Neural crest cell (in vitro differentiated cells): ENCODE results near the gene SMIM28. TPM values are rescaled to one million over a fixed set of nuclear protein-coding genes. Genes with fewer than 3 reads are reported as not detected.

Experiments
- DNase-seq: peaks from one replicate; pipeline ENCODE4 v3.0.0; 2021; ENCODE audit warnings: low read depth, mixed read lengths, low spot score
- H3K27ac Mint-ChIP-seq: one replicate; pipeline ENCODE4 v1.8.0; 2021; ENCODE audit warnings: mild to moderate bottlenecking, mixed read lengths; ENCODE audit not compliant: unreplicated experiment
- H3K27me3 Mint-ChIP-seq: 2 replicates; pipeline ENCODE4 v1.8.0; 2021; ENCODE audit warnings: low read depth, mild to moderate bottlenecking, mixed read lengths
- H3K36me3 Mint-ChIP-seq: 2 replicates; pipeline ENCODE4 v1.8.0; 2021; ENCODE audit warnings: low read depth, mild to moderate bottlenecking, mixed read lengths
- H3K4me1 Mint-ChIP-seq: 2 replicates; pipeline ENCODE4 v1.8.0; 2021; ENCODE audit warnings: mixed read lengths
- H3K4me3 Mint-ChIP-seq: one replicate; pipeline ENCODE4 v1.8.0; 2021; ENCODE audit warnings: mild to moderate bottlenecking, mixed read lengths
- H3K9me3 Mint-ChIP-seq: 2 replicates; pipeline ENCODE4 v1.8.0; 2021; ENCODE audit warnings: mixed read lengths
- total RNA-seq: library from RNA; stranded (reverse); gene quantifications from 2 replicates; pipeline ENCODE4 v1.2.1, GENCODE V29; 2021
- TF ChIP-seq, protein P1 (sequence below): fragments of 200-600 bp; sonication (generic); conservative IDR thresholded peaks from 2 replicates; pipeline ENCODE4 v1.5.0; 2021; ENCODE audit warnings: antibody characterized with exemption, mild to moderate bottlenecking

SMIM28 gene
- total RNA-seq, 1 donor from 2014 or later = not detected

DNA sequence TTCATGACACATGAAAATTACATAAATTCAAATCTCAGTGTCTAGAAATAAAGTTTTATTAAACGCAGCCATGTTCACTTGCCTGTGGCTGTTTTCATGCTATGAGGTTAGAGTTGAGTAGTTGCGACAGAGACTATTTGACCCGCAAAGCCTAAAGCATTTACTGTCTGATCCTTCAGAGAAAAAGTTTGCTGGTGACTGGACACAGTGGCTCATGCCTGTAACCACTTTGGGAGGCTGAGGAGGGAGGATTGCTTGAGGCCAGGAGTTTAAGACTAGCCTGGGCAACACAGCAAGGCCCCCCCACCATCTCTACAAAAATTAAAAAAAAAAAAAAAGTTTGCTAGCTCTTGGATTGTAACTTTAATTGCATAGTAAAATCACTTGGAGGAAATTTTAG lies 9.2 kb downstream of the SMIM28 start:
- H3K9me3 Mint-ChIP-seq = no peaks in the 10 kb centered on the region
- H3K27me3 Mint-ChIP-seq = no peaks in the 10 kb centered on the region
- no peak for DNase-seq
- TF ChIP-seq, protein P1, sequence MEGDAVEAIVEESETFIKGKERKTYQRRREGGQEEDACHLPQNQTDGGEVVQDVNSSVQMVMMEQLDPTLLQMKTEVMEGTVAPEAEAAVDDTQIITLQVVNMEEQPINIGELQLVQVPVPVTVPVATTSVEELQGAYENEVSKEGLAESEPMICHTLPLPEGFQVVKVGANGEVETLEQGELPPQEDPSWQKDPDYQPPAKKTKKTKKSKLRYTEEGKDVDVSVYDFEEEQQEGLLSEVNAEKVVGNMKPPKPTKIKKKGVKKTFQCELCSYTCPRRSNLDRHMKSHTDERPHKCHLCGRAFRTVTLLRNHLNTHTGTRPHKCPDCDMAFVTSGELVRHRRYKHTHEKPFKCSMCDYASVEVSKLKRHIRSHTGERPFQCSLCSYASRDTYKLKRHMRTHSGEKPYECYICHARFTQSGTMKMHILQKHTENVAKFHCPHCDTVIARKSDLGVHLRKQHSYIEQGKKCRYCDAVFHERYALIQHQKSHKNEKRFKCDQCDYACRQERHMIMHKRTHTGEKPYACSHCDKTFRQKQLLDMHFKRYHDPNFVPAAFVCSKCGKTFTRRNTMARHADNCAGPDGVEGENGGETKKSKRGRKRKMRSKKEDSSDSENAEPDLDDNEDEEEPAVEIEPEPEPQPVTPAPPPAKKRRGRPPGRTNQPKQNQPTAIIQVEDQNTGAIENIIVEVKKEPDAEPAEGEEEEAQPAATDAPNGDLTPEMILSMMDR = no peak
- H3K4me1 Mint-ChIP-seq = no peaks in the 10 kb centered on the region
- no peak overlapping the region for H3K4me3 Mint-ChIP-seq
- no peaks in the 10 kb centered on the region for H3K36me3 Mint-ChIP-seq
- no peak overlapping the region for H3K27ac Mint-ChIP-seq

DNA sequence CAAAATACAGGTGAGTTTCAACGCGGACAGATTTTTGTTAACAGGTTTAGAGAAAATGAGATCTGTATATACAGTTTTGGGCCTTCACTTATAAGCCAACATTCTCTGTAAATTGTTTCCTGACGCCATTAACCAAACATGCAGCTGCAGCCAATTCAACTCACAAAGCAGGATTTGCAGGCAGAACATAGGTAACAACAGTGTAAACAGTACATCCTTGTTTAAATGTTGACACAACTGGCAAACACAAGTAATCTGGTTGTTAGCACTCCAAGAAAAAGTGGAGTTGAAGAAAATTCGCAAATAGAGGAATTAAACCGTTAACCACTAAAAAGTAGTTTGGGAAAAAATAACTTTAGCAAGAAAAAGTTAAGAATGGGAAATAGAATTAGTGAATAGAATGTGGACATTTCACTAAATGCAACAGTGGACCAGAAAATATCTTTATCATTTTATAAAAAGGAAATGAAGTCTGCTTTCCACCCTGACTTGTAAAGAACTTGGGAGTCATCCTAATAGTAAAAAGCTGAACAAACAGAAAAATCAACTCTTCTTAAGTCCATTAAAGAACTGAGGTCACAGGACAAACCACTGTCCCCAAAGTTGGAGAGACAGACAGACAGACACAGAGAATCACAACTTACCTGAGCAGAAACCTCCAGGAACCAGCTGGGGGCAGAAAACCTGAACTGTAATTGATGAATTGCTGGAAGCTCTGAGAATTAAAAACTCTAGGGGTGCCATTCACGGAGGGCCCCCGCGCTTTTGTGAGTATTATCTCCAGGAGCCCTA lies 10.1 kb downstream of the SMIM28 start:
- no peaks in the 10 kb centered on the region for H3K9me3 Mint-ChIP-seq
- H3K4me1 Mint-ChIP-seq = no peaks in the 10 kb centered on the region
- H3K4me3 Mint-ChIP-seq = no peak overlapping the region
- no peaks in the 10 kb centered on the region for H3K27me3 Mint-ChIP-seq
- TF ChIP-seq, protein P1 = no peak
- no peak overlapping the region for H3K27ac Mint-ChIP-seq
- H3K36me3 Mint-ChIP-seq = no peaks in the 10 kb centered on the region
- no peak for DNase-seq

DNA sequence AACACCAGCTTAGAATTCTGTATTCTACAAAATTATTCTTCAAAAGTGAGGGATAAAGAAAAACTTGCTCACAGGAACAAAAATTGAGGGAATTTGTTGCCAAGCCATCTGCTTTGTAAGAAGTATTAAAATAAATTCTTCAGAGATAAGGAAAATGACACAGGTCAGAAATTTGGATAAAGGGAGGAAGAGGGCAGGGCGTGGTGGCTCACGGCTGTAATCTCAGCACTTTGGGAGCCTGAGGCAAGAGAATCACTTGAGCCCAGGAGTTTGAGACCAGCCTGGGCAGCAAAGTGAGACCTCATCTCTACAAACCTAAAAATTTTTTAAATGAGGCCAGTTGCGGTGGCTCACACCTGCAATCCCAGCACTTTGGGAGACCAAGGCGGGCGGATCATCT lies 11.8 kb downstream of the SMIM28 start:
- Mint-ChIP-seq H3K27me3 (no peaks in the 10 kb centered on the region), H3K27ac (no peak overlapping the region), H3K36me3 (no peaks in the 10 kb centered on the region), H3K4me1 (no peaks in the 10 kb centered on the region), H3K9me3 (no peaks in the 10 kb centered on the region), H3K4me3 (no peak overlapping the region)
- DNase-seq = no peak
- TF ChIP-seq, protein P1 = no peak

DNA sequence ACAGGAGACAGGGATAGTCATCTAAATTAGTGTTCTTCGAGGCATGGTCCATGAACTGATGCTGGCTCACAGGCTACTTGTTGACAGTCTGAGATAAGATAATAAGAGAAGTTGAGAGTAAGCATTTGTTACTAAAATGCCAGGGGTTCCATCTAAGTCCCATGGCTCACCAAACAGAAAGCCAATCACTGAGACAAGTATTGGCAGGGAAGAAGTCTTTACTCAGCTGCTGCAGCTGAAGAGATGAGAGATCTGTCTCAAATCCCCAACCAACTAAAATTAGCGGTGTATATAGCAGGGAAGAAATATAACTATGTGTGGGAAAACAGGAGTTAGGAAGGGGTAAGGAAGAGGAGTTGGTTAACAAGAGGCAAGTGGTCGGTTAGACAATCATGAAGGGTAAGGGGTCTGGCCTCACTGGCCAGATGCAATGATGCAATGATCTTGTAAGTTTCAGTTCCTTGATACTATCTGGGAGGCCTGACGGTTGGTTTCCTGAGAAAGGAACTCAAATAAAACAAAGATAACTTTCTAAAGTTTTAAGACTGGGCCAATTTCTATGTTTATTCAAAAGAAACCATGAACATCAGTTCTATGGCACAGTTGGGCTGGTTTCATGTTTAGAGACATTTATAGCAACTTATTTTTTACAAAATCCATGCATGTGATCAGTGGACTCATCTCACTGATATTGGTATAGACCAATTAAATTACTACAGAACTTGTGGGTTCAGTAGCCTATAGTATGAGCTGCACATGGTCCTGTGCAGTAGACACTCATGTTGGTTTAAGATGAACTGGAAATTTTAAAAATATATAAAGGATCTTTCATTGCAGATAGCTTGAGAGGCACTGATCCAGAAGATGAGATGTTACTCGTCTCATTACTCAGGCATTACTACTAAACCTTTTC lies 16.4 kb downstream of the SMIM28 start:
- Mint-ChIP-seq H3K4me1 (no peaks in the 10 kb centered on the region), H3K27ac (no peak overlapping the region), H3K36me3 (no peaks in the 10 kb centered on the region), H3K27me3 (no peaks in the 10 kb centered on the region), H3K9me3 (no peaks in the 10 kb centered on the region), H3K4me3 (no peak overlapping the region)
- TF ChIP-seq, protein P1 = no peak
- DNase-seq = no peak

DNA sequence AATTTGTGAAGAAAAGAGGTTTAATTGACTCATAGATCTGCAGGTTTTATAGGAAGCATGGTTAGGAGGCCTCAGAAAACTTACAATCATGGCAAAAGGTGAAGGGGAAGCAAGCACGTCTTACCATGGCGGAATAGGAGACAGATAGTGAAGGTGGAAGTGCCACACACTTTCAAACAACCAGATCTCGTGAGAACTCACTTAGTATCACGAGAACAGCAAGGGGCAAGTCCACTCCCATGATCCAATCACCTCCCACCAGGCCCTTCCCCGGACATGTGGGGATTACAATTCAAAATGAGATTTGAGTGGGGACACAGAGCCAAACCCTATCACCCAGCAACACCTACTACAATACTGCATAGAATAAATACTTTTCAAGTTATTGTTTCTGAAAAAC lies 19.0 kb downstream of the SMIM28 start:
- Mint-ChIP-seq H3K4me3 (no peak overlapping the region), H3K4me1 (no peaks in the 10 kb centered on the region), H3K27me3 (no peaks in the 10 kb centered on the region), H3K9me3 (no peaks in the 10 kb centered on the region), H3K27ac (no peak overlapping the region), H3K36me3 (no peaks in the 10 kb centered on the region)
- TF ChIP-seq, protein P1 = no peak
- no peak for DNase-seq
